ENCODE data around the gene SYT10. TPM values are rescaled to one million over a fixed set of nuclear protein-coding genes. Genes with fewer than 3 reads are reported as not detected.
"Not testable (repeated sequence)": the region's sequence is repeated elsewhere in the genome, so short reads cannot be mapped to it uniquely, and the experiment has no call there.

Gene SYT10
- total RNA-seq, 1 experiment from 2014 or later = not detected

- H3K9me2 ChIP-seq (replicated peaks; ENCODE audit: low read length) = no peaks in the 10 kb centered on the region
- H3K27me3 ChIP-seq (ENCODE audit: low read length) = no peaks in the 10 kb centered on the region
- no peaks in the 10 kb centered on the region for H3K4me1 ChIP-seq (ENCODE audit: insufficient read depth, low read length)
- no peaks in the 10 kb centered on the region for H4K20me1 ChIP-seq (ENCODE audit: low read length)
- H3K4me3 ChIP-seq (ENCODE audit: low read length) = no peak overlapping the region
- TF ChIP-seq EZH2 (IDR thresholded peaks at IDR 0.05; ENCODE audit: low read length, unreplicated experiment) (no peak), EZH2phosphoT487 (IDR thresholded peaks at IDR 0.05; ENCODE audit: borderline replicate concordance, low read length) (no peak), CTCF (conservative IDR thresholded peaks at IDR 0.05; ENCODE audit: low read depth, low read length) (no peak)
- ChIA-PET CTCF (no interaction called here), POLR2A (ENCODE audit: unreplicated experiment) (interaction anchor here (0.6 kb wide), 1 partner anchor 465 kb away, joined by 3 read pairs; no protein-coding TSS in a partner anchor)
- DNase-seq = no peak
- H3K4me2 ChIP-seq (ENCODE audit: low read length) = no peak overlapping the region
- H3K79me2 ChIP-seq (ENCODE audit: low read length) = no peaks in the 10 kb centered on the region
- H3K9me3 ChIP-seq (ENCODE audit: low read length) = no peaks in the 10 kb centered on the region
- no peak overlapping the region for H3K9ac ChIP-seq (ENCODE audit: low read length)
- intact Hi-C loops (cut with micrococcal nuclease) = no loop called here
- no peaks in the 10 kb centered on the region for H3F3A ChIP-seq (ENCODE audit: low read length, unreplicated experiment)
- no peak overlapping the region for H2AFZ ChIP-seq (ENCODE audit: low read length)
- BruUV-seq (replicated peaks) = no TSS peak
- no peak for ATAC-seq
- no peaks in the 10 kb centered on the region for H3K36me3 ChIP-seq (ENCODE audit: low read depth, low read length)
- H3K27ac ChIP-seq (ENCODE audit: low read length) = no peak overlapping the region
These were observed 82.4 kb downstream of the SYT10 start for GRCh38 chr12:33357181-33357580.

GRCh38 chr12:33349791-33350190, 89.8 kb downstream of the SYT10 start:
- Histone ChIP-seq H3K9ac (ENCODE audit: low read length) (no peak overlapping the region), H3K4me1 (ENCODE audit: insufficient read depth, low read length) (no peaks in the 10 kb centered on the region), H3K27ac (ENCODE audit: low read length) (no peak overlapping the region), H3K27me3 (ENCODE audit: low read length) (no peaks in the 10 kb centered on the region), H2AFZ (ENCODE audit: low read length) (no peak overlapping the region), H3K4me3 (ENCODE audit: low read length) (no peak overlapping the region), H3K9me3 (ENCODE audit: low read length) (no peaks in the 10 kb centered on the region), H4K20me1 (ENCODE audit: low read length) (no peaks in the 10 kb centered on the region), H3F3A (ENCODE audit: low read length, unreplicated experiment) (no peaks in the 10 kb centered on the region), H3K9me2 (replicated peaks; ENCODE audit: low read length) (no peaks in the 10 kb centered on the region), H3K36me3 (ENCODE audit: low read depth, low read length) (no peaks in the 10 kb centered on the region), H3K4me2 (ENCODE audit: low read length) (no peak overlapping the region), H3K79me2 (ENCODE audit: low read length) (no peaks in the 10 kb centered on the region)
- TF ChIP-seq EZH2 (IDR thresholded peaks at IDR 0.05; ENCODE audit: low read length, unreplicated experiment) (no peak), EZH2phosphoT487 (IDR thresholded peaks at IDR 0.05; ENCODE audit: borderline replicate concordance, low read length) (no peak), CTCF (conservative IDR thresholded peaks at IDR 0.05; ENCODE audit: low read depth, low read length) (no peak)
- DNase-seq (no peak), ATAC-seq (no peak)
- intact Hi-C loops (cut with micrococcal nuclease) = no loop called here
- ChIA-PET CTCF (no interaction called here), POLR2A (ENCODE audit: unreplicated experiment) (no interaction called here)
- no TSS peak for BruUV-seq (replicated peaks)

GRCh38 chr12:33331961-33332398, 107.6 kb downstream of the SYT10 start:
- H3K79me2 ChIP-seq (ENCODE audit: low read length); ATAC-seq; H3K9ac ChIP-seq (ENCODE audit: low read length); BruUV-seq (replicated peaks); H2AFZ ChIP-seq (ENCODE audit: low read length); H3K9me2 ChIP-seq (replicated peaks; ENCODE audit: low read length); POLR2A ChIA-PET (ENCODE audit: unreplicated experiment); H3K27ac ChIP-seq (ENCODE audit: low read length); H3F3A ChIP-seq (ENCODE audit: low read length, unreplicated experiment); H3K9me3 ChIP-seq (ENCODE audit: low read length); H3K4me1 ChIP-seq (ENCODE audit: insufficient read depth, low read length); H3K27me3 ChIP-seq (ENCODE audit: low read length); H4K20me1 ChIP-seq (ENCODE audit: low read length); H3K36me3 ChIP-seq (ENCODE audit: low read depth, low read length); CTCF ChIA-PET; intact Hi-C loops (cut with micrococcal nuclease); H3K4me2 ChIP-seq (ENCODE audit: low read length); DNase-seq; H3K4me3 ChIP-seq (ENCODE audit: low read length): not testable (repeated sequence)
